A673 (cell line): ENCODE data around the gene CLTB. TPM values are rescaled to one million over a fixed set of nuclear protein-coding genes. Genes with fewer than 3 reads are reported as not detected.
A peak's percentile ranks its signal among the peaks of the same experiment; 100 is the strongest.

ENCODE experiments used
- BruUV-seq: library from RNA; stranded (reverse); fragments of 400-500 nt; replicated peaks from 2 replicates; lab custom pipeline; 2021; lab: Mats Ljungman, UMichigan
- CTCF ChIA-PET: fragments of 300-600 bp; sonication (Branson Sonifier 250); formaldehyde crosslinking; loops from one replicate; lab custom pipeline; 2022; ENCODE audit warnings: antibody characterized with exemption; lab: Charles Lee
- POLR2A ChIA-PET: fragments of 300-600 bp; sonication (Branson Sonifier 250); formaldehyde crosslinking; loops from one replicate; lab custom pipeline; 2022; ENCODE audit warnings: antibody characterized with exemption; ENCODE audit not compliant: low non-redundant PET; lab: Charles Lee
- DNase-seq: peaks from one replicate; pipeline ENCODE4 v3.0.0-alpha.2; 2015; ENCODE audit warnings: low spot score
- H3K27ac ChIP-seq: fragments of 200-600 bp; sonication (generic); 2 replicates; pipeline ENCODE4 v1.5.1; 2016; ENCODE audit warnings: mixed run types, low read depth, mild to moderate bottlenecking, mixed read lengths, antibody characterized with exemption, low read length; ENCODE audit not compliant: poor library complexity, severe bottlenecking
- H3K27me3 ChIP-seq: fragments of 200-600 bp; sonication (generic); replicated peaks from 2 replicates; pipeline ENCODE4 v1.6.1; 2017; ENCODE audit warnings: mixed run types, low read depth, mild to moderate bottlenecking, mixed read lengths, antibody characterized with exemption, low read length; ENCODE audit not compliant: insufficient read depth, poor library complexity
- H3K36me3 ChIP-seq: fragments of 200-600 bp; sonication (generic); 2 replicates; pipeline ENCODE4 v1.6.1; 2016; ENCODE audit warnings: mixed run types, mild to moderate bottlenecking, mixed read lengths, antibody characterized with exemption, low read length; ENCODE audit not compliant: insufficient read depth, poor library complexity, severe bottlenecking
- H3K4me1 ChIP-seq: fragments of 200-600 bp; sonication (generic); 2 replicates; pipeline ENCODE4 v1.6.1; 2017; ENCODE audit warnings: mixed run types, mild to moderate bottlenecking, mixed read lengths, antibody characterized with exemption, low read length; ENCODE audit not compliant: insufficient read depth, poor library complexity, severe bottlenecking
- H3K4me3 ChIP-seq: fragments of 200-600 bp; sonication (generic); 2 replicates; pipeline ENCODE4 v1.5.1; 2016; ENCODE audit warnings: low read depth, mixed run types, mild to moderate bottlenecking, mixed read lengths, low read length; ENCODE audit not compliant: poor library complexity, severe bottlenecking
- H3K9me3 ChIP-seq: fragments of 200-600 bp; sonication (generic); 2 replicates; pipeline ENCODE4 v1.6.1; 2016; ENCODE audit warnings: mixed run types, low read depth, mild to moderate bottlenecking, mixed read lengths, antibody characterized with exemption, low read length; ENCODE audit not compliant: poor library complexity, severe bottlenecking
- EZH2 ChIP-seq: fragments of 200-600 bp; sonication (generic); IDR thresholded peaks from 2 replicates; pipeline ENCODE4 v1.6.1; 2017; ENCODE audit warnings: borderline replicate concordance, low read depth, mild to moderate bottlenecking, mixed read lengths, antibody characterized with exemption, low read length; ENCODE audit not compliant: poor library complexity, severe bottlenecking
- intact Hi-C: fragments of 100-400 bp; cut with micrococcal nuclease; formaldehyde crosslinking; loops from one replicate; pipeline ENCODE4 v1.10.0; 2022; ENCODE audit not compliant: unreplicated experiment
- microRNA-seq: library from miRNA; unstranded; fragments of <30 nt; microRNA quantifications from one replicate; pipeline ENCODE4 v1.2.0, GENCODE V29; 2021
- total RNA-seq: library from RNA; stranded (reverse); gene quantifications from 2 replicates; pipeline ENCODE4 v1.2.3, GENCODE V29; 2021
- TF ChIP-seq, protein P1 (sequence below): fragments of 300-800, 200-600 bp; sonication (generic); conservative IDR thresholded peaks from 2 replicates; pipeline ENCODE4 v1.5.1; 2017; ENCODE audit warnings: low read depth, mild to moderate bottlenecking, antibody characterized with exemption, low read length, moderate library complexity, mixed read lengths

The CLTB gene
- total RNA-seq, 1 experiment from 2014 or later: 61.8 TPM

DNA sequence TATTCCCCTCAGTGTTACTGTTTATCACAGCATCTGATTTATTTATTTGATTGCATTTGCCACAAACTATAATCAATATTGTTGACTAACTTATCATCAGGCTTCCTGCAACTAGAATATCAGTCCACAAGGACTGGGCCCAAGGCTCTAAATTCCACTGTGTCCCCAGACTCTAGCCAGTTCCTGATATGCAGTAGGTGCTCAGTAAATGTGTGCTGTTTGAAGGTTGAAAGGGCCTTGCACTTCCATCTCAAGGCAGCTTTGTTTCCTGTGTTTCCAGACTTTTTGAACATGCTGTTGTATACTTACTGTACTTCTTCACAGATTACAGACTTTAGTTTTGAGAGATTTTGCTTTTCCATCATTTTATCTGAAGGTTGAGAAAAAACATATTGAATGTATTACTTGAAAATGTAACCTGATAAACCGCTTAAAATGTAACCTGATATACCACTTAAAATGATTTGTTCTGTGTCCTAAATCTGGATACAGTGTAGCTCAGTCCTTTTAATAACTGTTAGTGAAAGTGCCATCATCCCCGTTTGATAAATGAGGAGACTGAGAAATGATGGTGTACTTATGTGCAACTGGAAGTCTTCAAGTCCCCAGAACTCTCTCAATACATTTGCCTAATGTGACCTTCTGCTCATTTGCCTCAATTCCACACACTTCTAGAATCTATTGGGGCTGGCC is 73.4 kb downstream of the CLTB start:
- H3K4me1 ChIP-seq: no peaks in the 10 kb centered on the region
- TF ChIP-seq, protein P1, sequence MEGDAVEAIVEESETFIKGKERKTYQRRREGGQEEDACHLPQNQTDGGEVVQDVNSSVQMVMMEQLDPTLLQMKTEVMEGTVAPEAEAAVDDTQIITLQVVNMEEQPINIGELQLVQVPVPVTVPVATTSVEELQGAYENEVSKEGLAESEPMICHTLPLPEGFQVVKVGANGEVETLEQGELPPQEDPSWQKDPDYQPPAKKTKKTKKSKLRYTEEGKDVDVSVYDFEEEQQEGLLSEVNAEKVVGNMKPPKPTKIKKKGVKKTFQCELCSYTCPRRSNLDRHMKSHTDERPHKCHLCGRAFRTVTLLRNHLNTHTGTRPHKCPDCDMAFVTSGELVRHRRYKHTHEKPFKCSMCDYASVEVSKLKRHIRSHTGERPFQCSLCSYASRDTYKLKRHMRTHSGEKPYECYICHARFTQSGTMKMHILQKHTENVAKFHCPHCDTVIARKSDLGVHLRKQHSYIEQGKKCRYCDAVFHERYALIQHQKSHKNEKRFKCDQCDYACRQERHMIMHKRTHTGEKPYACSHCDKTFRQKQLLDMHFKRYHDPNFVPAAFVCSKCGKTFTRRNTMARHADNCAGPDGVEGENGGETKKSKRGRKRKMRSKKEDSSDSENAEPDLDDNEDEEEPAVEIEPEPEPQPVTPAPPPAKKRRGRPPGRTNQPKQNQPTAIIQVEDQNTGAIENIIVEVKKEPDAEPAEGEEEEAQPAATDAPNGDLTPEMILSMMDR: no peak
- TF ChIP-seq EZH2: no peak
- ChIA-PET POLR2A (interaction anchor here (0.6 kb wide), 1 partner anchor 25 kb away, joined by 11 read pairs; no protein-coding TSS in a partner anchor), CTCF (no interaction called here)
- H3K27ac ChIP-seq: no peak overlapping the region
- H3K36me3 ChIP-seq: peaks cover 32% of the 10 kb centered on the region
- BruUV-seq: no TSS peak
- no peak overlapping the region for H3K4me3 ChIP-seq
- intact Hi-C loops: no loop called here
- no peak for DNase-seq
- no peaks in the 10 kb centered on the region for H3K27me3 ChIP-seq
- H3K9me3 ChIP-seq: no peaks in the 10 kb centered on the region

Small RNA genes within 50 kb of the gene (microRNA-seq; reads per million reads assigned to microRNA genes)
- 8.6 reads per million, percentile 27 among the genes with 10 or more reads in this experiment for gene MIR1271

Other genes with a start within 250 kb of the CLTB start
- gene SIMC1, start 178.1 kb downstream of the CLTB start, total RNA-seq: 26.6 and 31.1 TPM in 2 replicates
- gene KIAA1191, start 54.8 kb downstream of the CLTB start, total RNA-seq: 99.3 and 102 TPM in 2 replicates
- 13.6 and 15.8 TPM in 2 replicates for gene ARL10, start 51.1 kb downstream of the CLTB start, total RNA-seq
- gene NOP16, start 27.9 kb downstream of the CLTB start, total RNA-seq: 57.7 and 66.0 TPM in 2 replicates
- gene HIGD2A, start 27.8 kb downstream of the CLTB start, total RNA-seq: 80.3 and 81.7 TPM in 2 replicates
- gene FAF2, start 31.8 kb upstream of the CLTB start, total RNA-seq: 50.7 and 53.2 TPM in 2 replicates
- 80.3 and 92.8 TPM in 2 replicates for gene RNF44, start 120.9 kb upstream of the CLTB start, total RNA-seq
- 0.35 TPM in 1 of 2 replicates, not detected in the other for gene CDHR2, start 132.8 kb upstream of the CLTB start, total RNA-seq
- gene GPRIN1, start 193.6 kb upstream of the CLTB start, total RNA-seq: 16.7 and 18.9 TPM in 2 replicates
- gene SNCB, start 214.0 kb upstream of the CLTB start, total RNA-seq: not detected in 2 replicates
- gene EIF4E1B, start 214.1 kb upstream of the CLTB start, total RNA-seq: not detected in 2 replicates
- 23.3 and 27.8 TPM in 2 replicates for gene TSPAN17, start 230.9 kb upstream of the CLTB start, total RNA-seq